CD4-positive, alpha-beta T cell treated with Interleukin-4 for 1 hour (primary cell): ENCODE measurements around the gene GNG2.

ENCODE experiments used
- DNase-seq, 2 donors: peaks; one replicate each; pipeline ENCODE4 v3.0.0-alpha.2; 2020 to 2022

Gene GNG2

DNA sequence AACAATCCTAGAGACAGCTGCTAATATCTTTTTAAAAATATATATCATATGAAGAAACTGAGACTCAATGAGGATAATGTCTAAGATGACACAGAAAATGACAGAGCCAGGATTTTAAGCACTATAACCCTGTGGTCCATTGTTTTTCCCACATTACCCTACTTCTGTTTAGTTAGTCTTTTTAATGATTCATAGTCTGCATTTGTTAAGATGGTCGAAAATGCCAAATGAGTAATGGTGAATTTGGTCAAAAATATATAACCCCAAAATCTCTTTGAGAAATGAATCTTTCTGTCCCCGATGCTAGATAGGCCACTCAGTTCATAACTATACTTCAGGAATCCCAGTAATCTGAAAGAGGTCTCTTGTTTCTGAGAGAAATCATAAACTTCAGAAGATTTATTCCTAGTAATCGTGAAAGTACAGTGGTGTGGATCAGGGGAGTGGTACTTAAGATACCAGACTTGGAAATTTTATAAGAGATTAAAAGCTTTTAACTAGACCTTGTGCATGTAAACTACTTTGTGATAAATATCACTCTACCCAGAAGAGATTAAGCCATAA lies 139.7 kb downstream of the GNG2 start:
- DNase-seq = no peak

DNA sequence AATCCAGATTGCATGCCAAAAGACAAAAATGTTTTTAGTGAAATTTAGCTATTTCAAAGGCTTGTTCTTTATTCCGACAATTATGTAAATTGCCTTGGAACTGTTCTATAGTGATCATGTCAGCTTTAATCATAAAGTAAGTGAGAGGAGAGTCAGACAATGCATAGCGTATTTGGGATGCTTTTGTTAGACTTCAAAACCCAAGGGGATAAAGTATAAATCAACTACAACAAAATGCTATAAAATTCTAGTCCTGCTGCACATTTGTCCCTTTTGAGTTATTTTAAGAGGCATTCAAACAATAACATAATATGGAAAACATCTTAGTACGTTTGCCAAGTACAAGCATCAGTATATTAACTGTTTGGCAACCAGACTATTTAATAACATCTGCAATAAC lies 140.3 kb downstream of the GNG2 start:
- no peak for DNase-seq

DNA sequence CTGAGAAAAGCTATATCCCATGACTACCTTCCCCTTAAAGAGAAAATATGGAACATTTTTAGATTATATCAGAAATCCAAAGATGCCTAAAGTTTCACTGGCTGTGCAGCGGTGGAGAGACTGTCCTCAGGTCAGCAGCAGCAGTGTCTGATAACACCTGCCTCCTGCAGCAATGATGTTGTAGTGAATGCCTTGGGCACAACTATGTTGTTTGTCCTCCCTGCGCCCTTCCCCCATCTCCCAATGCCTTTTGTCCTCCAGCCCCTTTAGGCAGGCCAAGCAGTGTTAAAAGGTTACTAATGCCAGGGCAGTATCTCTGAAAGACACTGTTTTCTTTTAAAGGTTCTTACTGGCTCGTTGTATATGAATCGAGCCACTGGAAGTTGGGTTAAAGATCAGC lies 142.1 kb downstream of the GNG2 start:
- DNase-seq = no peak

DNA sequence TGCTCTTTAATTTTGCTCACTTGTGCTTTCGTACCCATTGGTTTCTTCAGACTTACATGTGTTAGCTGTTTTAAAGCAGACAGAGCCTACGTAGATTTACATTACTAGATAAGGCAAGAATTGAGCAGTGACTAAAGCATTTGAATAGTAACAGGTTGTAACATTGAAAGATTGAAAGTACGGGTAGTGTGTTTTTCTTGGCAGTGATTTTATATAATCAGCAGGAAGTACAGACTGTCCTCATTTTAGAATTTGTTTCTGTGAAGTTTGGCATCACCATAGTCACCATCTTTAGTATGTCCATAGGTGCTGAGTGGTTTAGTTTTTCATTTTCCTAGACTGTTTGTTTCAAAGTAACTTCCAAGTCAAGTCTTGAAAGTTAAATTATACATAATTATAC lies 142.9 kb downstream of the GNG2 start:
- no peak for DNase-seq

DNA sequence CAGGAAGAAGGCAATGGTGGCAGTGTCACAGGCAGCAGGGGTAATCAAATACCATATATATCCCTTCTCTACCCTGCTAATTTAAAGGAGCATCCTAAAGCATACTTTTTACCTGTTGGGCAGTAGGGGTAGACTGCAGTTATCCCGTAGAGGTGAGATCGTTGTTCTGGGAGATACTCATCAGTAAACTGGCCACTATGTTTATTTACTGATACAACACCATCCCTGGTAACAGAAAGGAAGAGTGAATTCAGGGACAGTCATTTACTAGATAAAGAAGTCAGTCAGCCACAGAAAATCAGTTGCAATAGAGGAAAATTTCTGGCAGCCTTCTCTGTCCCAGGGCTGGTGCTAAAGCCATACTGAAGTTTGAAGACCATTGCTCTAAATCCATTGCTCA lies 145.2 kb downstream of the GNG2 start:
- no peak for DNase-seq

DNA sequence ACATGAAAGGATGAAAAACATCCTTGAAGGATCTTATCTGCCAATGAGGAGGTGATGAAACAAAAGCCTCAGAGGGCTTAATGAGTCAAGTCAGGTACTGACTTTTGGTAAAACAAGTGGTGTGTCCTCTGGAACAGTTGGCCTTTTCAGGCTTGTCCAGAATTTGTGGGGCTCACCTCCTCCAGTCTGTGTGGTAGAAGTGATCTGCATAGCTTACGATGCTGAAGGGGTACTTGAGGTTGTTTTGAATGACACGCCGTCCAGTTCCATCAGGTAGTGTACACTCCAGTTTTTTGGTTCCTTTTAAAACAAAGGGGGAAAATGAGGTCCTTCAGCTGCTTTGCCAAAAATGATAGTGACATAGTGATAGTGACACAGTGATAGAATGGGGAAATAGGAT lies 145.9 kb downstream of the GNG2 start:
- no peak for DNase-seq

DNA sequence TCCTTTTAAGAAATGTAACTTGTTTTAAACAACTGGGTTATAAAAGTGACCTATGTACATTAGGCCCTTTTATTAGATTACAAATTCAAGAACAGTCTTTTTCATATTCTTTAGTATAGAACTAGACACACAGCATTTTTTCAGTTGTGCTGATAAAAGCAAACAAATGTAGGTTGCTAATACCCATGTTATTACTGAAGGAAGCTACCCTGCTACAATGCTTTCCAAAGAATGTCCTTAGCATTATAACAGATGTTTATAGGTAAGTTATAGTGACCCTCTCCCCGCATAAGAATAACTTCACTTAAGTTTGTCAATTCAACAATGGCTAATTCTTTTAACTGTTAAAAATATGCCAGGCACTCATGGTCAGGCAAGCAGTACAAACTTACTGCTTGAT lies 146.8 kb downstream of the GNG2 start:
- DNase-seq = no peak

DNA sequence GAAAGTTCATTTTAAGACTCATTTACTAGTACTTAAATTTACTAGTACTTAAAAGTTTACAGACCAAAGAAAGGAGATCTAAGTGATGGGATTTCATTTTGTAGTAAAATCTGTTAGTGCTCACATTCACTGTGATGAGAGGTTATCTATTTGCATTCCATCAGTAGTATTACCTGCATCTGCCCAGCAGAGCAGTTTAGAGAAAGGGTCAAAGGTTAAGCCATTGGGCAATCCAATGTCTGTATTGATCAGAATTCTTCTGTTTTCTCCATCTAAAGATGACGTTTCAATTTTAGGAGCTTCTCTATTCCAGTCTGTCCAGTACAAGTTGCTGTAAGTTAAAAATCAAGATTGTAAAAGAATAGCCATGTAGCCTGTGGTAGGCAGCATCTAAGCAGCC lies 147.2 kb downstream of the GNG2 start:
- no peak for DNase-seq

DNA sequence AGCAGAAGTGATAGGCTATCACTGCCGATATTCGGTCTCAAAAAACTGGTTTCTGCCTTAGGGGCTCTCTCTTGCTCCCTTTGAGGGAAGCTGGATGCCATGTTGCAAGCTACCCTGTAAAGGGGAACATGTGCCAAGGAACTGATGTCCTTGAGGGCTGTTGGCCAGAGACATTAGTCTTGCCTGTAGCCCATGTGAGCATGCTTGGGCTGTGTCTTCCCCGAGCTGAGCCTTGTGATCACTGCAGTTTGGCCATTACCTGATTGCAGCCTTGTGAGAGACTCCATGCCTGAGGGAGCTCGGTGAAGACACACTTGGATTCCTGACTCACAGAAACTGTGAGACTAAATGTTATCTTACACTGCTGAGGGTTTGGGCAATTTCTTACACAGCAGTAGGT lies 147.7 kb downstream of the GNG2 start:
- no peak for DNase-seq

DNA sequence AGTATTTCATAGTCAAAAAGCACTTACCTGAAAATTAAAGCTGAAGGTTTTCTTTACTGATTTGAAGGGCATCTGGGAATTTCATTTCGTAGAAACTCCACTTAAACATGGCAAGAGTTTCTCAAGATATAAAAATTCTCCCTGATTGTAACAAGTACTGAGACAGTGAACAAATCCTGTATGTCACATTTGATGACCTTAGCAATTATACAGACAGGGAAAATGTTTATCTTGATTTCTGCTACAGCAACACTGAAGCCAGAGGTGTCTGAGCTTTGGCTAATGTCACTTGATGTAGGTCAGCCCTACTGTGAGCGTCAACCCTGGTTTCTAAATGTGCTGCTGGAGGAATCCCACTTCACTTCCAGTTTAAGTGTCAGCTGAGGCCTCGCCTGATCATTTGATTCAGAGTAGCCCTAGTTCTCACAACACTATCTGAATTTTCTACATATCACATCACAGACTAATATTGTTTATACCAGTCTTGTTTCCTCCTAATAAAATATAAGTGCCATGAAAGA lies 149.8 kb downstream of the GNG2 start:
- DNase-seq = no peak

DNA sequence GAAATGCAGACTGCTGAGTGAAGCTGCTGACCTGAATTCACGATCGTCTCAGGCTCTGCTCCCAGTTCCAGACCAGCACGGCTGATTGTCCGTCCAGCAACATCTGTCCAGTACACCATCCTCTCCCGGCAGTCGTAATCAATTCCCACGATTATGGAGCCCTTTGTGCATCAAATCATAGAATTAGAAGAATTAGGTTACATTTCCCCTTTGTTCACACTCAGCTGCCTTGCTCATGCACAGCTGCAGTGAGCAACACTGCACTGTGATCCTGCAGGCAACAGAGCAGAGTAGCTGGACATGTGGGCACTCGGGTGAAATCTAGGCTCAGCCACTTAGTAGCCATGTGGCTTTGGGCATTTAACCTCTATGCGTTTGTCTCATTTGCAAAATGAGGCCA lies 151.1 kb downstream of the GNG2 start:
- no peak for DNase-seq

DNA sequence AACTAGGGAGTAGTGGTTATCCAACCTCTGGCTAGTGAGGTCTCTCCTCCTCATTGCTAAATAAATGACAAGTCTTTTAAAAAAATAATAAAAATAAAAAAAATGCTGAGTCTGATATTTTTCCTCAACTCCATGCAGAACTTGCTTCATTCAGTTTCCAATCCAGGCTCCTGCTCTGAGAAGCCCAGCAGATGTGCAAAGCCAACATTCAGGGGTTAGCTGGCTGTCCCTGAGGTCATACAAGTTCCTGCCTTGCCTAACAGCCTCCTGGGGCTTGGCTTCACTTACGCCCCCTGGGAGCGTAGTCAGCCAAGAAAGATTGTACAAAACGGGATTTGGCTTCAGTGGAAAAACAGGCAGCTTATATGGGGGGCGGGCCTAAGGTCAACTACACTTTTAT lies 152.2 kb downstream of the GNG2 start:
- no peak for DNase-seq

DNA sequence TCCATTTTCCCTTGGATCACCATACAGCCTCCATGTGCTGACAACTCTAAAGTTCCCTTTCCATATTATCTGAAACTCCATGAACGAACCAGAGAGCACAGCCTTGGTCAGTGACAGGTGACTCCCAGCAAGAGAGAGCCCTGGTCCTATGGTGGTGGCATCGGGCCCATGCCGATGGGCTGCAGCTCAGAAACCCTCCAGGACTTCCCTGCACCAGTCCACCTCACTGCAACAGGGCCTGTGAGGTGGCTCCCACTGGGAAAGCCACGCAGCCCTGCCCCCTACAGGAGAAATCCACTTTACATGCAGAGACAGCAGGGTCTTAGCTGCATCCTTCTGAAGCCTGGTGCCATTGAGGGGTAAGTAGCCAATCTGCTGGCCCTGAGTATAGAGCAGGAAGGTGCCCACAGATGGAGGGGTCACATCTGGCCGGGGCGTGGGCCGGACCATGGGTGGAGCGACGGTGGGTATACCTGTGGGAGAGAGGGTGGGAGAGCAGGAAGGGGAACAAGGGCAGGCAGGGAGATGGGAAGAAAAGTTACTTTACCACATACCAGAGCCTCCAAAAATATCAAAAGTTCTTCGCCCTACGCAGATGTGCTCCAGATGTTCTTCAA lies 153.7 kb downstream of the GNG2 start:
- no peak for DNase-seq

DNA sequence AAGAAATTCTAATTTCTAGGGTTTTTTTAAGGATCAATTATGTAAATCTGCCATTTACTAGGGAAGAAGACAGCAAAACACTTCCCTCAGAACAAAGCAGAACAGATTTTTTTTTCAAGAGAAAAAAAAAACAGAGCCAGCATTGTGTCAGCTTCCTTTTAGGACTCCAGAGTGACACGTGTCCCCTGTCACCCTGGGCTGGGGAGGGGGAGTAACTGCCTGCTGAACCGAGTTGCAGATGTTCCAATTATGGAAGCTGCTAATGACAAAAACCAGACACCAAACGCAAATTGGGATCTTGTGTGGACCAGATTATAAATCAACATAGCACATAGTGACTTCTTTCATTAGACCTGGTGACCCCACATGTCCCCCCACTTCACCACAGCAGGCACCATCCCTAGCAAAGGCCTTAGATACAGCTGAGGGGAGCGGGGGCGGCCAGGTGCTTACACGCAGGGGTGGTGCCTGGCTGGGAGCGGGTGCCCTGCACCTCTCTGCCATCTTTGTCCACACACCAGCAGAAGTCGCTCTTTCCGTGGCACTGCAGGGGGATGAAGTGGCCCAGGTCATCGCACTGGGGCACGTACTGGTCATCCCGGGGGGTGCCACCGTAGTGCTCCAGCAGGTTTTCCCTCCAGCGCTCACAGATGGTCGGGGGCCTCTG lies 154.3 kb downstream of the GNG2 start:
- DNase-seq = no peak

DNA sequence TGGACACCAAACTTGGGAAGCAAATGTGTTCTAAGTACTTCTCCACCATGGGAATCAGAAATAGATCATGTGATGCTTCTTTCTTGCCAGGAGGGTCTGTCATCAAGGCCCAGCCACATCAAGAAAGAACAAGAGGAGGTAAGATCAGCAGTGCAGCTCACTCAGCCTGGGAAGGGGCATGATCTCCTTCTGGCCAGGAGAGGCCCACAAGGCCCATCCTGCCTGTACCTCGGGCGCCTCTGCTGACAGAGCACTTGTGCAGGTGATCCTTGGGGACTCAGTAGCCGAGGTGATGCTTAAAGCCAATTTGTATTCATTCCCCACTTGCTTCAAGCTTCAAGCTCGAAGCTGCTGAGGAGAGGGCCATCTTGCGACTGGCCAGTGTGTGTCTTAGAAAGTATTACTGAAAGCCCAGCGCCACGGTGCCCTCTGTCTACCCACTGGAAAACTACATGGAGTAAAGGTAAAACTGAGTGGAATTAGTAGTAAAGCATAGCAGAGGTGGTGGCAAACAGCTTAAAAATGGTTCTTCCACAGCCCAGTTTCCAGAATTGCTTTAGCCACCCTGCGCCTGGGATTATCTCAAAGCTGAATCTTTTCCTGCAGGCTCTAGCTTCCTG lies 155.1 kb downstream of the GNG2 start:
- no peak for DNase-seq

DNA sequence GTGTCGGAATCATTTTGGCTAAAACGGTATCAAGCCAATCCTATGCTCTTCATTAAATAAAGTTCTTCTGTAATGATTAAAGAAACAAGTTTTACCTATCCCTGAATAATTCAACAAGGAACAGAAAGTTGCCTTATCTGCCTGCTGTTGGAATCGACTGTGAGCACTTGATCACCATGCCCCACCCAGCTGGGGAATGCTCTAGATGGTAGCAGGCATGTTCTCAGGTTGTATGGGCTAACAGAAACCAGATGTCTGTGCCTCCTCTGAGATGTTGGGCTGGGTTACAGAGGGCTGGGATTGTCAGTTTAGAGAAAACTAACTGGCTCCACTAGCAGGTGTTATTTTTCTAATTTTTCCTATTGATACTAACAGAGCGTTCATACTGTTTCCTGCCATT lies 157.8 kb downstream of the GNG2 start:
- DNase-seq = no peak

DNA sequence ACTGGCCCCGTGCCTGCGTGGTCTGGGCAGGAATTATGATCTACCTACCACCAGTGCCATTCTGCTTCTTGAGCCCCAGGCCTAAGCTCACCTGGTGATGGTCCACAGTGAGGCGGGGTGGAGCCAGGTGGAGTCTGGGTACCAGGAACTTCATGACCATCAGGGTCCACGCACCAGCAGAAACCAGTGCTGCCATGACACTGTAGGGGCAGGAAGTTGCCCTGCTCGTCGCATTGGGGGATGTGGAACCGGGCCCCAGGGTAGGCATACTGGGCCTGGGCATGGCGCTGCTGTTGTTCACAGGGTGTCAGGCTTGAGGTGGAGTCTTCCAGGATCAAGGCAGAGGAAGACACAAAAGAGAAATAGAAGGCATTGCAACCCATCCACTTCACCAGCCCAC lies 158.6 kb downstream of the GNG2 start:
- no peak for DNase-seq
